Right lobe of liver (tissue), 6 donors: Measurements from ENCODE around the gene SPOCK2. TPM values are rescaled to one million over a fixed set of nuclear protein-coding genes. Genes with fewer than 3 reads are reported as not detected.

Experiments
- ATAC-seq, 4 donors: fragments of 200-7000 bp; cut with Tn5 transposase; one replicate each; pipeline ENCODE4 v1.9.1; 2020; ENCODE audit warnings: mild to moderate bottlenecking in 4 of 4, moderate library complexity in 4 of 4
- DNase-seq, 3 donors: peaks; one replicate each; pipeline ENCODE4 v3.0.0-alpha.2; 2020
- H3K27ac ChIP-seq, 3 donors: fragments of 200-600 bp; one replicate each; pipeline ENCODE4 v1.8.0; 2022
- H3K27me3 ChIP-seq, 2 donors: fragments of 200-600 bp; one replicate each; pipeline ENCODE4 v1.8.0; 2022
- H3K36me3 ChIP-seq, 4 donors: fragments of 200-600 bp; sonication (generic) in 1 of 4; one replicate each; pipeline versions ENCODE4 v1.5.1 to v1.8.0; 2017 to 2022; ENCODE audit warnings: control low read depth in 1 of 4
- H3K4me1 ChIP-seq, 4 donors: fragments of 200-600 bp; sonication (generic) in 1 of 4; one replicate each; pipeline versions ENCODE4 v1.5.1 to v1.8.0; 2017 to 2022; ENCODE audit warnings: control low read depth in 1 of 4
- H3K4me3 ChIP-seq, 3 donors: fragments of 200-600 bp; one replicate each; pipeline ENCODE4 v1.8.0; 2022
- H3K9me3 ChIP-seq, 4 donors: fragments of 200-600 bp; sonication (generic) in 1 of 4; one replicate each; pipeline versions ENCODE4 v1.5.1 to v1.8.0; 2017 to 2022; ENCODE audit warnings: control low read depth in 1 of 4
- CTCF ChIP-seq, 4 donors: fragments of 200-600 bp in 3 of 4; fragments of 450-650 bp in 1 of 4; IDR thresholded peaks; one replicate each; pipeline versions ENCODE4 v1.5.1 to v1.8.0; 2016 to 2022; ENCODE audit warnings: antibody characterized with exemption in 4 of 4, mild to moderate bottlenecking in 2 of 4
- POLR2A ChIP-seq: fragments of 450-650 bp; IDR thresholded peaks from one replicate; pipeline ENCODE4 v1.6.1; 2017; ENCODE audit warnings: antibody characterized with exemption, mild to moderate bottlenecking
- WGBS: methylation state at CpG from one replicate; pipeline ENCODE4 v1.1.6; 2018; ENCODE audit warnings: low coverage, low lambda C conversion rate; ENCODE audit not compliant: insufficient coverage; ENCODE audit errors: missing lambda C conversion rate; 5-methylcytosine and 5-hydroxymethylcytosine counted together
- intact Hi-C, 2 donors: fragments of 100-400 bp; cut with DNase I; formaldehyde crosslinking; loops; one replicate each; pipeline versions ENCODE4 v1.11.2 to v1.14.1; 2022
- total RNA-seq, 6 experiments: library from RNA; depleted of rRNA in 2 of 6; stranded (reverse); fragments of >200 nt in 2 of 6; fragmentation: NEBNext Ultra II Directional in 3 of 6; extraction: Animal tissue kit (Norgen Biotek cat#: 25700) in 3 of 6; gene quantifications; one replicate each; pipeline versions ENCODE4 v1.1.0 to v1.2.4, GENCODE V29; 2016 to 2023
- donor health status: DM: no; HTN: yes; CAD: no.
- donor health status: DM: no; HTN: no; CAD: no.
- donor health status: DM: no; HTN: no; CAD: no.
- donor health status: DM: no; HTN: yes; CAD: no.
- donor health status: DM: no; HTN: yes; CAD: no.

SPOCK2 gene
- total RNA-seq, 6 experiments from 2014 or later, result 0.72 to 3.0 (median 1.2) TPM

GRCh38 chr10:72079356-72079755, 9.0 kb downstream of the SPOCK2 start:
- Histone ChIP-seq H3K4me1 (no peaks in the 10 kb centered on the region), H3K27ac (no peak overlapping the region), H3K9me3 (no peaks in the 10 kb centered on the region), H3K36me3 (no peaks in the 10 kb centered on the region), H3K4me3 (no peak overlapping the region), H3K27me3 (no peaks in the 10 kb centered on the region)
- WGBS, result no CpG with 5 or more reads among the region's 5 CpGs
- TF ChIP-seq POLR2A (no peak), CTCF (IDR thresholded peaks at IDR 0.05) (no peak)
- ATAC-seq (no peak), DNase-seq (no peak)
- intact Hi-C loops, result no loop called here

GRCh38 chr10:72077275-72077990, 10.9 kb downstream of the SPOCK2 start:
- Histone ChIP-seq H3K4me3 (no peak overlapping the region), H3K27ac (no peak overlapping the region), H3K27me3 (no peaks in the 10 kb centered on the region), H3K4me1 (no peaks in the 10 kb centered on the region), H3K36me3 (no peaks in the 10 kb centered on the region), H3K9me3 (no peaks in the 10 kb centered on the region)
- ATAC-seq (no peak), DNase-seq (no peak)
- intact Hi-C loops, result no loop called here
- WGBS, result 79% methylated on average over 10 of the region's 20 CpGs
- TF ChIP-seq CTCF (IDR thresholded peaks at IDR 0.05) (no peak), POLR2A (no peak)

GRCh38 chr10:72076756-72077155, 11.6 kb downstream of the SPOCK2 start:
- DNase-seq (no peak), ATAC-seq (no peak)
- no peak for TF ChIP-seq CTCF (IDR thresholded peaks at IDR 0.05)
- no peak overlapping the region for H3K27ac ChIP-seq
- H3K27me3 ChIP-seq, result no peaks in the 10 kb centered on the region
- H3K4me1 ChIP-seq, result no peaks in the 10 kb centered on the region
- H3K9me3 ChIP-seq, result no peaks in the 10 kb centered on the region
- WGBS, result 61% methylated on average over 4 of the region's 5 CpGs
- H3K36me3 ChIP-seq, result no peaks in the 10 kb centered on the region
- intact Hi-C loops, result no loop called here
- H3K4me3 ChIP-seq, result no peak overlapping the region

GRCh38 chr10:72075376-72076115, 12.8 kb downstream of the SPOCK2 start:
- no peaks in the 10 kb centered on the region for H3K9me3 ChIP-seq
- intact Hi-C loops, result no loop called here
- no peak overlapping the region for H3K27ac ChIP-seq
- no peaks in the 10 kb centered on the region for H3K27me3 ChIP-seq
- 93% methylated on average over 3 of the region's 12 CpGs for WGBS
- TF ChIP-seq CTCF (IDR thresholded peaks at IDR 0.05) (no peak), POLR2A (no peak)
- no peak for ATAC-seq
- no peak overlapping the region for H3K4me3 ChIP-seq
- H3K36me3 ChIP-seq, result no peaks in the 10 kb centered on the region
- DNase-seq, result no peak
- H3K4me1 ChIP-seq, result no peaks in the 10 kb centered on the region
